Spinal cord (tissue), 10 donors: Measurements from ENCODE around the gene LEKR1. TPM values are rescaled to one million over a fixed set of nuclear protein-coding genes. Genes with fewer than 3 reads are reported as not detected.
"Not testable (repeated sequence)": the region's sequence is repeated elsewhere in the genome, so short reads cannot be mapped to it uniquely, and the experiment has no call there.

ENCODE experiments used
- DNase-seq, 6 donors: peaks; one replicate each; pipeline versions ENCODE4 v3.0.0 to v3.0.0-alpha.2; 2013 to 2015; ENCODE audit warnings: low spot score in 6 of 6, low read depth in 4 of 6
- H3K27ac ChIP-seq: one replicate; pipeline ENCODE4 v1.5.1; 2013; ENCODE audit warnings: low read depth, low read length, control low read depth
- H3K27me3 ChIP-seq: one replicate; pipeline ENCODE4 v1.6.1; 2013; ENCODE audit warnings: low read length; ENCODE audit not compliant: control insufficient read depth, insufficient read depth
- H3K36me3 ChIP-seq: one replicate; pipeline ENCODE4 v1.6.1; 2013; ENCODE audit warnings: low read length; ENCODE audit not compliant: control insufficient read depth, insufficient read depth
- H3K4me1 ChIP-seq: one replicate; pipeline ENCODE4 v1.6.1; 2013; ENCODE audit warnings: low read length; ENCODE audit not compliant: control insufficient read depth, insufficient read depth
- H3K4me3 ChIP-seq: one replicate; pipeline ENCODE4 v1.5.1; 2013; ENCODE audit warnings: low read depth, low read length, control low read depth
- H3K9me3 ChIP-seq: one replicate; pipeline ENCODE4 v1.6.1; 2013; ENCODE audit warnings: low read length; ENCODE audit not compliant: control insufficient read depth, insufficient read depth
- WGBS: methylation state at CpG from one replicate; pipeline ENCODE4 v1.1.5; 2013; ENCODE audit warnings: missing lambda C conversion rate; ENCODE audit not compliant: insufficient coverage; 5-methylcytosine and 5-hydroxymethylcytosine counted together
- polyA plus RNA-seq, 2 donors: library from polyadenylated mRNA; unstranded; fragments of 120-200 nt; gene quantifications; one replicate each; pipeline ENCODE4 v1.2.1, GENCODE V29; 2013; ENCODE audit not compliant: insufficient read length in 2 of 2
- total RNA-seq, 2 donors: library from RNA; depleted of rRNA in 1 of 2; stranded (reverse); fragments of 120-200 nt in 1 of 2; fragments of >200 nt in 1 of 2; gene quantifications; one replicate each; pipeline versions ENCODE4 v1.2.3 to v1.2.4, GENCODE V29; 2013 to 2014
- donor health status: healthy.

LEKR1 gene
- total and polyA plus RNA-seq, 4 donors, result 1.7 to 2.4 (median 1.9) TPM

DNA sequence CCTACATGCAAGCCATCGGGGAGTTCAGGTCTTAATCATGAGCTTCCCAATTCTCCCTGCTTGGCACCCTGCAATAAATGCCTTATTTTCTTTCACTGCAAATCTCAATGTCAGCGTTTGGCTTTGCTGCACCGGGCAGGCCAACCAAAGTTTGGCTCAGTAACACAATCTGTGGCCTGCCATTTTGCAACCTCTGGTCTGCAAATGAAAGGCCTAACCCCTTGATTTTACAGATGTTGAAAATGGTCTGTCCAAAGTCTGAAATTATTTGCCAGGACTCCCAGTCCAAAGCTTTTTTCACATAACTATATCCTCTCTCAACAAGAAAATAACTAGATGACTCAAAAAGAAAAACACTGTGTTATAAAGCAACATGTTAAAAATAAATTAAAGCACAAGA is 34.0 kb upstream of the LEKR1 start:
- WGBS, result 88% methylated on average over 3 of the region's 3 CpGs
- DNase-seq, result no peak
- H3K27me3 ChIP-seq, result no peaks in the 10 kb centered on the region
- no peaks in the 10 kb centered on the region for H3K9me3 ChIP-seq
- no peaks in the 10 kb centered on the region for H3K4me1 ChIP-seq
- no peaks in the 10 kb centered on the region for H3K36me3 ChIP-seq
- H3K4me3 ChIP-seq, result no peak overlapping the region
- H3K27ac ChIP-seq, result no peak overlapping the region

- Histone ChIP-seq H3K36me3 (no peaks in the 10 kb centered on the region), H3K27ac (no peak overlapping the region), H3K4me1 (no peaks in the 10 kb centered on the region), H3K9me3 (no peaks in the 10 kb centered on the region), H3K27me3 (no peaks in the 10 kb centered on the region), H3K4me3 (no peak overlapping the region)
- DNase-seq, result no peak
- no CpG with 5 or more reads among the region's 3 CpGs for WGBS
These were observed 33.6 kb upstream of the LEKR1 start for GRCh38 chr3:156792536-156792935.

- Histone ChIP-seq H3K4me3 (no peak overlapping the region), H3K9me3 (no peaks in the 10 kb centered on the region), H3K27ac (no peak overlapping the region), H3K36me3 (no peaks in the 10 kb centered on the region), H3K27me3 (no peaks in the 10 kb centered on the region), H3K4me1 (no peaks in the 10 kb centered on the region)
- no peak for DNase-seq
- 71% methylated on average over 2 of the region's 2 CpGs for WGBS
These were observed 33.2 kb upstream of the LEKR1 start for GRCh38 chr3:156792945-156793344.

DNA sequence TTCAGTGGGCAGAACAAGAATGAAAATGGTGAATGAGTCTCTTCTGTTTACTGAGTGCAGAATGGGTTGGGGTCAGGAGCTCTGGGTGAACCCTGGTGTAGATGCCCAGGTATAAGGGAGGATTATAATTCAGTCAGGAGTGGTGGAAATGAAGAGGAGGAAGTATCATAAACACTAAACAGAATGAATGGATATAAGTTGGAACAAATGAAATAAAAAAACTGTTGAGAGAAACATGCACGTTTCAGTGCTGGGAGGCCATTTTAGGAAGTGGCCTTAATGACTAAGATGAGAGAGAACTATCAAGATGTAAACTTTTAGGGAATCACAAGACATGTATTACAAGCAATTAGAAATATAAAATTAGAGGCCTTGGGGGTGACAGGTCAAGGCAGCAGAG is 32.8 kb upstream of the LEKR1 start:
- Histone ChIP-seq H3K27ac (no peak overlapping the region), H3K9me3 (no peaks in the 10 kb centered on the region), H3K36me3 (no peaks in the 10 kb centered on the region), H3K4me1 (no peaks in the 10 kb centered on the region), H3K4me3 (no peak overlapping the region), H3K27me3 (no peaks in the 10 kb centered on the region)
- no CpG with 5 or more reads among the region's 1 CpG for WGBS
- DNase-seq, result no peak

DNA sequence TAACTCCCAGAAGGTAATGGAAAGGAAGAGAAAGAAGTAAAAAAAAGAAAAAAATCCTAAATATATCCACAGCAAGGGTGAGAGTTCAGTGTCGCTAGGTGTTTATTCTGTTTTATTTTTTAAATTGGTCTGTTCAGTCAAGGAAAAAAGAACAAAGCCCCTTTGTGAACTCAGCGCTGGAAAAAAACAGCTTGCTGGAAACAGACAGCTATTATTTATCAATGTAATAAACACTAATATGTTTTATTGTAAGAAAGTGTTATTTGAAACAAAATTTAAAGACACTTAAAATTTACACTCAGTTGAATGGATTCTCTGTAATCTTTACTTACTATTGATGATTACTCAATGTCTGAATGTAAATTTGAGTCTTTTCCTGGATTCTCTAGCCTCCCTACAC is 32.3 kb upstream of the LEKR1 start:
- H3K27ac ChIP-seq, result no peak overlapping the region
- DNase-seq, result no peak
- no peaks in the 10 kb centered on the region for H3K4me1 ChIP-seq
- H3K4me3 ChIP-seq, result no peak overlapping the region
- no peaks in the 10 kb centered on the region for H3K36me3 ChIP-seq
- no CpG with 5 or more reads among the region's 2 CpGs for WGBS
- H3K27me3 ChIP-seq, result no peaks in the 10 kb centered on the region
- H3K9me3 ChIP-seq, result no peaks in the 10 kb centered on the region

DNA sequence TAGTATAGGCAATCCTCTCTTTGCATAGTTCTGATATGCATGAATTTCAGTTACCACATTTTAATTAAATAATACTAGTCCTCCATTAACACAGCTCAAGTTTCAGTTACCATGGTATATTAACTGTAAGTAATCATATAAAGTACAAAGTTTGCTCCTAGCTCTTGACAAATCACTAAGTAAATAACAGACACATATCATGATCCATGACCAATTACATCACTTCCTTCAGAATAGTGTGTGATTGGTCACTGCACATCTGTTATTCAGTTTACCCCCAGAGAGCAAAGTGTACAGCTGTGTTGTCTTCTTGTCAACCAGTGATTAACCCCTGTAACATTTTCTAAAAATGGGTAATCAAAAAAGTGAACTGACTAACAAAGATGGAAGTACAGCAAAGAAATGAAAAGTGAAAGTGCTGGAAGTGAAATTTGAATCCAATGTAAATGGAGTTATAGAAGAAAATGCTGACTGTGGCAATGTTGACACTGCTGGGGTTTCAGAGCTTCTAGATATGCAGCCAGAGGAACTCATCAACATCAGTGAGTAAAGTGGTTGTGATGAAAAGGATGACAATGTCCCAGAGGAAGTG is 30.2 kb upstream of the LEKR1 start:
- Histone ChIP-seq H3K27ac (no peak overlapping the region), H3K9me3 (peaks cover 1% of the 10 kb centered on the region), H3K36me3 (no peaks in the 10 kb centered on the region), H3K4me1 (no peaks in the 10 kb centered on the region), H3K27me3 (no peaks in the 10 kb centered on the region), H3K4me3 (no peak overlapping the region)
- no peak for DNase-seq

DNA sequence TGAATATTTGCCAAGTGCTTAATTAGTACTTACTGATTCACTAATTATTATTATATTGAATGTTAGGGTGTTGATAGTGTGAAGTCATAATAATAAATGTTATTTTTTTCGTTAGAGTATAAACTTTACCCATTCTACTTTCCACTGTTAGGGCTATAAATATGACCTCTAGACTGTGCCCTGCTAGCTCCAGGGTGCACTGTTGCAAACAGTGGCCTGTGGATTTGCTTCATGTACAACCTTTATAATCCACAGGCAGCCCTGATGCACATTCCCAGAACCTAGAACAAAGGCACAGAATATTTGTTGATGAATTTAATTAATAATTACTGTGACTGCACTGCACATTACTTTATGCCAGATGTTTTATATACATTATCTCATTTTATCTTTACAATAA is 28.8 kb upstream of the LEKR1 start:
- peaks cover 1% of the 10 kb centered on the region for H3K9me3 ChIP-seq
- H3K27ac ChIP-seq, result no peak overlapping the region
- H3K4me3 ChIP-seq, result no peak overlapping the region
- DNase-seq, result no peak
- no peaks in the 10 kb centered on the region for H3K36me3 ChIP-seq
- H3K27me3 ChIP-seq, result no peaks in the 10 kb centered on the region
- H3K4me1 ChIP-seq, result no peaks in the 10 kb centered on the region
- WGBS, result no CpG with 5 or more reads among the region's 1 CpG

GRCh38 chr3:156800287-156800686 is 25.9 kb upstream of the LEKR1 start:
- H3K9me3 ChIP-seq, H3K36me3 ChIP-seq, DNase-seq, H3K4me1 ChIP-seq, H3K4me3 ChIP-seq, H3K27me3 ChIP-seq, H3K27ac ChIP-seq: not testable (repeated sequence)
- WGBS, result 98% methylated on average over 2 of the region's 4 CpGs

- no peaks in the 10 kb centered on the region for H3K4me1 ChIP-seq
- H3K27me3 ChIP-seq, result no peaks in the 10 kb centered on the region
- DNase-seq, result no peak
- H3K9me3 ChIP-seq, result peaks cover 1% of the 10 kb centered on the region
- H3K27ac ChIP-seq, result no peak overlapping the region
- H3K36me3 ChIP-seq, result no peaks in the 10 kb centered on the region
- WGBS, result 92% methylated on average over 2 of the region's 2 CpGs
- H3K4me3 ChIP-seq, result no peak overlapping the region
These were observed 24.4 kb upstream of the LEKR1 start for GRCh38 chr3:156801746-156802145.

GRCh38 chr3:156802821-156803606 is 23.1 kb upstream of the LEKR1 start:
- DNase-seq, result no peak
- no peak overlapping the region for H3K27ac ChIP-seq
- peaks cover 1% of the 10 kb centered on the region for H3K9me3 ChIP-seq
- H3K4me3 ChIP-seq, result no peak overlapping the region
- H3K27me3 ChIP-seq, result no peaks in the 10 kb centered on the region
- H3K36me3 ChIP-seq, result no peaks in the 10 kb centered on the region
- no peaks in the 10 kb centered on the region for H3K4me1 ChIP-seq
